ENCODE data around the gene KRTAP5-6.

The KRTAP5-6 gene

GRCh38 chr11:1651411-1651980, 45.5 kb upstream of the KRTAP5-6 start:
- Histone ChIP-seq H3K4me3 (ENCODE audit: low read depth, low read length) (no peak overlapping the region), H3K27ac (ENCODE audit: extremely low read depth, low read depth, low read length) (no peak overlapping the region), H3K36me3 (ENCODE audit: control insufficient read depth in 2 of 2, insufficient read depth in 1 of 2, low read length in 2 of 2) (no peaks in the 10 kb centered on the region), H3K4me1 (ENCODE audit: control insufficient read depth, insufficient read depth, low read length) (no peaks in the 10 kb centered on the region), H3K9me3 (ENCODE audit: control insufficient read depth, insufficient read depth, low read depth, low read length) (no peaks in the 10 kb centered on the region)
- CTCF ChIA-PET = interaction anchor here (0.9 to 6.4 kb wide), 15 partner anchors 12 to 505 kb away, joined by 3 to 138 read pairs (median 8); partner anchors contain the start of genes KRTAP5-5 and KRTAP5-6
- POLR2A ChIA-PET = no interaction called here
- no peak for TF ChIP-seq ZNF132 (tag by site-specific recombination; IDR thresholded peaks at IDR 0.05; ENCODE audit: borderline replicate concordance)
- no peak for TF ChIP-seq HIC1 (tag by site-specific recombination; IDR thresholded peaks at IDR 0.05)

- Histone ChIP-seq H3K4me3 (ENCODE audit: low read depth, low read length) (no peak overlapping the region), H3K36me3 (ENCODE audit: control insufficient read depth in 2 of 2, insufficient read depth in 1 of 2, low read length in 2 of 2) (no peaks in the 10 kb centered on the region), H3K27ac (ENCODE audit: extremely low read depth, low read depth, low read length) (no peak overlapping the region), H3K9me3 (ENCODE audit: control insufficient read depth, insufficient read depth, low read depth, low read length) (no peaks in the 10 kb centered on the region), H3K4me1 (ENCODE audit: control insufficient read depth, insufficient read depth, low read length) (no peaks in the 10 kb centered on the region)
- TF ChIP-seq ZBTB49 (tag by site-specific recombination; IDR thresholded peaks at IDR 0.05; ENCODE audit: low read depth) (no peak), PATZ1 (tag by site-specific recombination; IDR thresholded peaks at IDR 0.05) (no peak)
- POLR2A ChIA-PET = interaction anchor here (1.1 to 1.3 kb wide), 2 partner anchors 41 to 500 kb away, joined by 4 to 9 read pairs; no protein-coding TSS in a partner anchor
- CTCF ChIA-PET = interaction anchor here (0.6 to 6.4 kb wide), 56 partner anchors 9 to 735 kb away, joined by 3 to 138 read pairs (median 5); partner anchors contain the start of genes KRTAP5-6 and SYT8
Observed at GRCh38 chr11:1652026-1652425, 45.0 kb upstream of the KRTAP5-6 start.

GRCh38 chr11:1652442-1652770, 44.6 kb upstream of the KRTAP5-6 start:
- POLR2A ChIA-PET = interaction anchor here (1.1 to 1.3 kb wide), 2 partner anchors 41 to 500 kb away, joined by 4 to 9 read pairs; no protein-coding TSS in a partner anchor
- Histone ChIP-seq H3K36me3 (ENCODE audit: control insufficient read depth in 2 of 2, insufficient read depth in 1 of 2, low read length in 2 of 2) (no peaks in the 10 kb centered on the region), H3K4me3 (ENCODE audit: low read depth, low read length) (no peak overlapping the region), H3K27ac (ENCODE audit: extremely low read depth, low read depth, low read length) (no peak overlapping the region), H3K4me1 (ENCODE audit: control insufficient read depth, insufficient read depth, low read length) (no peaks in the 10 kb centered on the region), H3K9me3 (ENCODE audit: control insufficient read depth, insufficient read depth, low read depth, low read length) (no peaks in the 10 kb centered on the region)
- CTCF ChIA-PET = interaction anchor here (0.6 to 6.4 kb wide), 64 partner anchors 9 to 735 kb away, joined by 3 to 138 read pairs (median 5); partner anchors contain the start of genes KRTAP5-6 and SYT8
- TF ChIP-seq MYNN (tag by site-specific recombination; IDR thresholded peaks at IDR 0.05; ENCODE audit: borderline replicate concordance) (no peak), ZNF837 (tag by site-specific recombination; IDR thresholded peaks at IDR 0.05) (no peak), ZNF280D (tag by site-specific recombination; IDR thresholded peaks at IDR 0.05) (no peak), ZFP3 (tag by site-specific recombination; IDR thresholded peaks at IDR 0.05; ENCODE audit: low read depth) (no peak), ZNF555 (tag by site-specific recombination; conservative IDR thresholded peaks at IDR 0.05) (no peak), ZNF677 (tag by site-specific recombination; IDR thresholded peaks at IDR 0.05) (no peak), ZSCAN30 (tag by site-specific recombination; IDR thresholded peaks at IDR 0.05) (no peak), ZNF311 (tag by site-specific recombination; IDR thresholded peaks at IDR 0.05; ENCODE audit: borderline replicate concordance) (no peak), ZNF155 (tag by site-specific recombination; IDR thresholded peaks at IDR 0.05) (no peak), ZNF146 (tag by site-specific recombination; IDR thresholded peaks at IDR 0.05) (no peak), MZF1 (tag by site-specific recombination; IDR thresholded peaks at IDR 0.05; ENCODE audit: borderline replicate concordance) (no peak), ZNF350 (tag by site-specific recombination; IDR thresholded peaks at IDR 0.05) (no peak), ZBTB49 (tag by site-specific recombination; IDR thresholded peaks at IDR 0.05; ENCODE audit: low read depth) (no peak), ZNF785 (tag by site-specific recombination; IDR thresholded peaks at IDR 0.05) (no peak)
